ENCODE data around the gene FOXP4. TPM values are rescaled to one million over a fixed set of nuclear protein-coding genes. Genes with fewer than 3 reads are reported as not detected.

Gene FOXP4
- total RNA-seq, 1 donor from 2014 or later = 27.9 TPM

- H3K27ac Mint-ChIP-seq (ENCODE audit: unreplicated experiment) = no peak overlapping the region
- peak overlapping the region; percentile 78 for H3K4me3 Mint-ChIP-seq (ENCODE audit: unreplicated experiment)
- peaks cover 5% of the 10 kb centered on the region for H3K27me3 Mint-ChIP-seq (ENCODE audit: unreplicated experiment)
Observed at GRCh38 chr6:41559655-41560427, 13.7 kb downstream of the FOXP4 start.

GRCh38 chr6:41560431-41561192 lies 14.4 kb downstream of the FOXP4 start:
- Mint-ChIP-seq H3K36me3 (ENCODE audit: unreplicated experiment) (no peaks in the 10 kb centered on the region), H3K27ac (ENCODE audit: unreplicated experiment) (no peak overlapping the region), H3K4me3 (ENCODE audit: unreplicated experiment) (peak overlapping the region; percentile 78), H3K27me3 (ENCODE audit: unreplicated experiment) (peaks cover 6% of the 10 kb centered on the region), H3K4me1 (ENCODE audit: low read depth, unreplicated experiment) (peaks cover 15% of the 10 kb centered on the region), H3K9me3 (ENCODE audit: unreplicated experiment) (no peaks in the 10 kb centered on the region)
- TF ChIP-seq, protein P1, sequence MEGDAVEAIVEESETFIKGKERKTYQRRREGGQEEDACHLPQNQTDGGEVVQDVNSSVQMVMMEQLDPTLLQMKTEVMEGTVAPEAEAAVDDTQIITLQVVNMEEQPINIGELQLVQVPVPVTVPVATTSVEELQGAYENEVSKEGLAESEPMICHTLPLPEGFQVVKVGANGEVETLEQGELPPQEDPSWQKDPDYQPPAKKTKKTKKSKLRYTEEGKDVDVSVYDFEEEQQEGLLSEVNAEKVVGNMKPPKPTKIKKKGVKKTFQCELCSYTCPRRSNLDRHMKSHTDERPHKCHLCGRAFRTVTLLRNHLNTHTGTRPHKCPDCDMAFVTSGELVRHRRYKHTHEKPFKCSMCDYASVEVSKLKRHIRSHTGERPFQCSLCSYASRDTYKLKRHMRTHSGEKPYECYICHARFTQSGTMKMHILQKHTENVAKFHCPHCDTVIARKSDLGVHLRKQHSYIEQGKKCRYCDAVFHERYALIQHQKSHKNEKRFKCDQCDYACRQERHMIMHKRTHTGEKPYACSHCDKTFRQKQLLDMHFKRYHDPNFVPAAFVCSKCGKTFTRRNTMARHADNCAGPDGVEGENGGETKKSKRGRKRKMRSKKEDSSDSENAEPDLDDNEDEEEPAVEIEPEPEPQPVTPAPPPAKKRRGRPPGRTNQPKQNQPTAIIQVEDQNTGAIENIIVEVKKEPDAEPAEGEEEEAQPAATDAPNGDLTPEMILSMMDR (IDR thresholded peaks at IDR 0.05; ENCODE audit: partially characterized antibody, unreplicated experiment) = no peak
- DNase-seq = peak; percentile 50

More at GRCh38 chr6:41559655-41560427, 13.7 kb downstream of the FOXP4 start:
- Mint-ChIP-seq H3K4me1 (ENCODE audit: low read depth, unreplicated experiment) (peaks cover 21% of the 10 kb centered on the region), H3K36me3 (ENCODE audit: unreplicated experiment) (no peaks in the 10 kb centered on the region), H3K9me3 (ENCODE audit: unreplicated experiment) (no peaks in the 10 kb centered on the region)
- TF ChIP-seq, protein P1 (IDR thresholded peaks at IDR 0.05; ENCODE audit: partially characterized antibody, unreplicated experiment) = no peak
- no peak for DNase-seq

DNA sequence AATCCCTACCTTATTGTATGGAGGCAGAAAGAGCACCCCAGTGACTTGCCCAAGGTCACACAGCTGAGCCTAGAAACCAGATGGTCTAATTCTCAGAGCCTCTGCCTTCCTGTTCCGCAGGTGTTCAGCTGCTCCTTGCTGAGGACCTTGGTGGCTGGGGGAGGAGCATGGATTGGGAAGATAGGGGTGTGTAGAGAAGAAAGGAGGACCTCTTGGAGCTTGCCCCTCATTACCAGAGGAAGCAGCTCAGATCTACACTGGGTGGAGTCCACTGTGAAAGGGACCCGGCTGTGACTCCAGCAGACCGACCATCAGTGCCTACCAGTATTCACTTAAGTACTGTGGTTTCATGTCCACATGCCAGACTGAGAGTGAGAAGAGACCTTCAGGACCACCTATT lies 15.2 kb downstream of the FOXP4 start:
- Mint-ChIP-seq H3K4me3 (ENCODE audit: unreplicated experiment) (peak overlapping the region; percentile 52), H3K36me3 (ENCODE audit: unreplicated experiment) (no peaks in the 10 kb centered on the region), H3K9me3 (ENCODE audit: unreplicated experiment) (no peaks in the 10 kb centered on the region), H3K27me3 (ENCODE audit: unreplicated experiment) (peaks cover 6% of the 10 kb centered on the region), H3K27ac (ENCODE audit: unreplicated experiment) (no peak overlapping the region), H3K4me1 (ENCODE audit: low read depth, unreplicated experiment) (peaks cover 12% of the 10 kb centered on the region)
- TF ChIP-seq, protein P1 (IDR thresholded peaks at IDR 0.05; ENCODE audit: partially characterized antibody, unreplicated experiment) = no peak
- DNase-seq = no peak

- TF ChIP-seq, protein P1 (IDR thresholded peaks at IDR 0.05; ENCODE audit: partially characterized antibody, unreplicated experiment) = no peak
- H3K4me1 Mint-ChIP-seq (ENCODE audit: low read depth, unreplicated experiment) = peaks cover 12% of the 10 kb centered on the region
- no peak for DNase-seq
- H3K27ac Mint-ChIP-seq (ENCODE audit: unreplicated experiment) = no peak overlapping the region
- H3K27me3 Mint-ChIP-seq (ENCODE audit: unreplicated experiment) = peaks cover 6% of the 10 kb centered on the region
- no peaks in the 10 kb centered on the region for H3K36me3 Mint-ChIP-seq (ENCODE audit: unreplicated experiment)
- no peak overlapping the region for H3K4me3 Mint-ChIP-seq (ENCODE audit: unreplicated experiment)
- H3K9me3 Mint-ChIP-seq (ENCODE audit: unreplicated experiment) = no peaks in the 10 kb centered on the region
Observed at GRCh38 chr6:41561931-41562911, 16.0 kb downstream of the FOXP4 start.
